Adrenal gland (tissue), 5 donors: ENCODE measurements around the gene GNB5.

Experiments
- POLR2A ChIP-seq, 2 donors: fragments of 450-650 bp; IDR thresholded peaks; one replicate each; pipeline ENCODE4 v1.6.1; 2017; ENCODE audit warnings: antibody characterized with exemption in 2 of 2, mild to moderate bottlenecking in 2 of 2, moderate library complexity in 1 of 2
- TF ChIP-seq, protein P1 (sequence below), 6 experiments: fragments of 450-650 bp in 4 of 6; fragments of 200-600 bp in 2 of 6; sonication (generic) in 1 of 6; IDR thresholded peaks; 1 replicate in 5 of 6; 2 replicates in 1 of 6; pipeline versions ENCODE4 v1.5.1 to v1.8.0; 2016 to 2021; ENCODE audit warnings: antibody characterized with exemption in 6 of 6, mild to moderate bottlenecking in 2 of 6, moderate library complexity in 1 of 6
- donor health status: DM: no; HTN: no; CAD: no.

DNA sequence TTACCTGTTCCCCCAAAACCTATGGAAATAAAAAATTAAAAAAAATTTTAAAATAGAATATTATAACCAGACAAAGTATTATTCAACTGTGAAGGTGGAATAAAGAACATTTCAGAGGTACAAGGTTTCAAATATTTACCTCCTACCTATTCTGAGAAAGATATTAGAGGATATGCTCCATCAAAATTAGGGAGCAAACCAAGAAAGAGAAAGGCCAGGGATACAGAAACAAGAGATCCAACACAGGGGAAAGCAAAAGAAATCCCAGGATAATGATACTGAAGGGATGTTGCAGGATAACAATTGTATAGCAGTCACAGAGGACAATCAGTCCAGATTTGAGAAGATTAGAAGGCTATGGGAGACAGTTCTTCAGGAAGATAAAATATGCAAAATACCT is 101.0 kb downstream of the GNB5 start:
- TF ChIP-seq, protein P1, sequence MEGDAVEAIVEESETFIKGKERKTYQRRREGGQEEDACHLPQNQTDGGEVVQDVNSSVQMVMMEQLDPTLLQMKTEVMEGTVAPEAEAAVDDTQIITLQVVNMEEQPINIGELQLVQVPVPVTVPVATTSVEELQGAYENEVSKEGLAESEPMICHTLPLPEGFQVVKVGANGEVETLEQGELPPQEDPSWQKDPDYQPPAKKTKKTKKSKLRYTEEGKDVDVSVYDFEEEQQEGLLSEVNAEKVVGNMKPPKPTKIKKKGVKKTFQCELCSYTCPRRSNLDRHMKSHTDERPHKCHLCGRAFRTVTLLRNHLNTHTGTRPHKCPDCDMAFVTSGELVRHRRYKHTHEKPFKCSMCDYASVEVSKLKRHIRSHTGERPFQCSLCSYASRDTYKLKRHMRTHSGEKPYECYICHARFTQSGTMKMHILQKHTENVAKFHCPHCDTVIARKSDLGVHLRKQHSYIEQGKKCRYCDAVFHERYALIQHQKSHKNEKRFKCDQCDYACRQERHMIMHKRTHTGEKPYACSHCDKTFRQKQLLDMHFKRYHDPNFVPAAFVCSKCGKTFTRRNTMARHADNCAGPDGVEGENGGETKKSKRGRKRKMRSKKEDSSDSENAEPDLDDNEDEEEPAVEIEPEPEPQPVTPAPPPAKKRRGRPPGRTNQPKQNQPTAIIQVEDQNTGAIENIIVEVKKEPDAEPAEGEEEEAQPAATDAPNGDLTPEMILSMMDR (IDR thresholded peaks at IDR 0.05), result no peak
- TF ChIP-seq POLR2A (IDR thresholded peaks at IDR 0.05), result no peak
